Brain microvascular endothelial cell (primary cell): Measurements from ENCODE around the gene CCDC15.

Source experiments
- DNase-seq: peaks from one replicate; pipeline ENCODE4 v3.0.0-alpha.2; 2020
- H3K27ac ChIP-seq: fragments of 250-450 bp; sonication (Bioruptor Pico); 2 replicates; pipeline ENCODE4 v1.5.1; 2020; ENCODE audit warnings: mild to moderate bottlenecking, moderate library complexity
- H3K27me3 ChIP-seq: fragments of 250-450 bp; sonication (Bioruptor Pico); replicated peaks from 2 replicates; pipeline ENCODE4 v1.5.1; 2020; ENCODE audit warnings: mild to moderate bottlenecking
- H3K36me3 ChIP-seq: fragments of 250-450 bp; sonication (Bioruptor Pico); replicated peaks from 2 replicates; pipeline ENCODE4 v1.5.1; 2020; ENCODE audit warnings: mild to moderate bottlenecking
- H3K4me3 ChIP-seq: 2 replicates; pipeline ENCODE4 v1.5.1; 2011; ENCODE audit warnings: low read depth, mild to moderate bottlenecking, control low read depth, low read length, moderate library complexity
- in situ Hi-C: cut with HindIII; loops from 2 replicates; pipeline ENCODE4 v1.10.0; 2017; ENCODE audit warnings: low sequenced_read_pairs, low pct_ligation_motif_present
- TF ChIP-seq, protein P1 (sequence below): IDR thresholded peaks from 2 replicates; pipeline ENCODE4 v1.5.1; 2011; ENCODE audit warnings: low read depth, mild to moderate bottlenecking, moderate library complexity, low read length, control low read depth, inconsistent platforms; ENCODE audit errors: missing control alignments

Gene CCDC15

DNA sequence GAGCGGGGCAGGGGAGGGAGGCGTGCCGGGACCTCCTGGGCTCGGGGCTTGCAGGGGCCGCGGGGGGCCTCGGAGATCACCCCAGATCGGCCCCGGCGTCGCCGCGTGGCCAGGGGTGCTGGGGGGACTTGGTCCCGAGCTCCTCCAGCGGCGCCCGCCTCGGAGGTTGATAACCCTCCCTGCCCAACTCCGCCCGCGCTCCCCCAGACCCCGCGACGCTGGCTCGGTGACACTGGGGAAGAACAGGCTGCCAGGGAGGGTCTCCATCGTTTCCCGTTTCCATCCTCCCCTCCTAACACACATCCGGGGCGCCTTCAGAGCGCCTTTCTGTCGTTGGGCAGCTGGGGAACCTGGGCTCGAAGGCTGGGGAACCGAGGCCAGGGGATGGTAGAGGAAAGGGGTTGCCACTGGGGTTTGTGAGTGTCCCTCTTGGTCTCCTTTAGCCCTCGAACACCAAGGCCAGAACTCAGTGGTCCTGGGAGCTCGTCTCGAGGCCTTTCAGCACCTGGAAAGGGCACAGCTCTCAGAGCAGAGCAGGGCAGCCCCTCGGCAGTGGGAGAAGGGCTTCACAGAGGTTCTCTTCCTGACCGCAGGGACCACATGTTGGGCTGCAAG is 109.5 kb downstream of the CCDC15 start:
- no peak overlapping the region for H3K27ac ChIP-seq
- peak overlapping the region; percentile 76 for H3K4me3 ChIP-seq
- H3K36me3 ChIP-seq: no peaks in the 10 kb centered on the region
- TF ChIP-seq, protein P1, sequence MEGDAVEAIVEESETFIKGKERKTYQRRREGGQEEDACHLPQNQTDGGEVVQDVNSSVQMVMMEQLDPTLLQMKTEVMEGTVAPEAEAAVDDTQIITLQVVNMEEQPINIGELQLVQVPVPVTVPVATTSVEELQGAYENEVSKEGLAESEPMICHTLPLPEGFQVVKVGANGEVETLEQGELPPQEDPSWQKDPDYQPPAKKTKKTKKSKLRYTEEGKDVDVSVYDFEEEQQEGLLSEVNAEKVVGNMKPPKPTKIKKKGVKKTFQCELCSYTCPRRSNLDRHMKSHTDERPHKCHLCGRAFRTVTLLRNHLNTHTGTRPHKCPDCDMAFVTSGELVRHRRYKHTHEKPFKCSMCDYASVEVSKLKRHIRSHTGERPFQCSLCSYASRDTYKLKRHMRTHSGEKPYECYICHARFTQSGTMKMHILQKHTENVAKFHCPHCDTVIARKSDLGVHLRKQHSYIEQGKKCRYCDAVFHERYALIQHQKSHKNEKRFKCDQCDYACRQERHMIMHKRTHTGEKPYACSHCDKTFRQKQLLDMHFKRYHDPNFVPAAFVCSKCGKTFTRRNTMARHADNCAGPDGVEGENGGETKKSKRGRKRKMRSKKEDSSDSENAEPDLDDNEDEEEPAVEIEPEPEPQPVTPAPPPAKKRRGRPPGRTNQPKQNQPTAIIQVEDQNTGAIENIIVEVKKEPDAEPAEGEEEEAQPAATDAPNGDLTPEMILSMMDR: no peak
- DNase-seq: no peak
- in situ Hi-C loops: no loop called here
- H3K27me3 ChIP-seq: no peaks in the 10 kb centered on the region

DNA sequence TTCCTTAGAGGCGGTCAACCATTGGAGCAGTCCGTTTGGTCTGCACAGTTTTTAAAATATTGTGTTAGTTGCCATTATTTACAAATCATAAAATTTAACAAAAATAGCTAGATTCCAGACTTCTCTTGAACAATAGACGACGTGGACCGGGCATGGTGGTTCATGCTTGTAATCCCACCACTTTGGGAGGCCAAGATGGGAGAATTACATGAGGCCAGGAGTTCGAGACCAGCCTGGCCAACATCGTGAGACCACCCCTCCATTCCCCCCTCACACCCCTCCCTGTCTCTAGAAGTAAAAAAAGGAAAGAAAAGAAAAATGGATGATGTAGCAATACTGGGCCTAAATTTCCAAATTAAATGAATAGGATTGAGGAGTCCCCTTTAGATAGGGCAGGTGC is 110.1 kb downstream of the CCDC15 start:
- TF ChIP-seq, protein P1: no peak
- H3K27me3 ChIP-seq: no peaks in the 10 kb centered on the region
- H3K4me3 ChIP-seq: peak overlapping the region; percentile 76
- no peaks in the 10 kb centered on the region for H3K36me3 ChIP-seq
- in situ Hi-C loops: no loop called here
- no peak overlapping the region for H3K27ac ChIP-seq
- no peak for DNase-seq

DNA sequence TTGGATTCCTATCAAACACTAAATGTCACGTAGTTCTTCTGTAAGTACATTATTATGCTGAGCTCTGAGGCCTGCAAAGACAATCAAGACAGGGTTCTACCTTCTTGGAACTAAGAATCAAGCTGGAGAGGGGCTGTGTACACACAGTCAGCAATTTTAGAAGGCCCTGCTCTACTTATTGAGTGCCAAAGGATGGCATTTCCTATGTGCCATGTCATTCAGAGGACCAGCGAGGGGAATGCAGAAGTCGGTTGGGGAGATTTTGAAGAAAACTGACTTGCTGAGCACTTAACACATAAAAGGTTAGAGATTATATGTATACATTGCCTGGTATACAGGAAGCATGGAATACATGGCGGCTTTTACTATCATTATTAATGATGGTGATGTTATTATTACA is 114.4 kb downstream of the CCDC15 start:
- DNase-seq: no peak
- H3K27me3 ChIP-seq: no peaks in the 10 kb centered on the region
- in situ Hi-C loops: no loop called here
- TF ChIP-seq, protein P1: no peak
- no peak overlapping the region for H3K27ac ChIP-seq
- H3K4me3 ChIP-seq: no peak overlapping the region
- H3K36me3 ChIP-seq: no peaks in the 10 kb centered on the region

DNA sequence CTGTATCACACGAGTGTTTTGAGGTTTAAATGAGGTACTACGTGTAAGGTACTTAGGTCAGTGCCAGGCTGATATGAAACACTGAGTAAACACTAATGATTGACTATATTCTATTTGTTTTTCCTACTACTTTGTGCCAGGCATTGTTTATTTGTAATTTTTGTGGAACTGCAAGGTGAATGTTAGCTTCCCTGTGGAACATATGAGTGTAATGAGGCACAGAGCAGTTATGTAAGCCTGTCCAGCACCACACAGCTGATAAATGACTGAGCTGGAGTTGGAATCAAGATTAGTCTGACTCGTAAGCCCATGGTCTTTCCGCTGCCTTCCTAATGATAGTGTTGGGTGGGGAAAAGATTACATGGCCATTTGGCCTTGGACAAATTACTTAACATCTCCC is 115.0 kb downstream of the CCDC15 start:
- Histone ChIP-seq H3K36me3 (no peaks in the 10 kb centered on the region), H3K27ac (no peak overlapping the region), H3K27me3 (no peaks in the 10 kb centered on the region), H3K4me3 (no peak overlapping the region)
- DNase-seq: no peak
- in situ Hi-C loops: no loop called here
- TF ChIP-seq, protein P1: no peak

DNA sequence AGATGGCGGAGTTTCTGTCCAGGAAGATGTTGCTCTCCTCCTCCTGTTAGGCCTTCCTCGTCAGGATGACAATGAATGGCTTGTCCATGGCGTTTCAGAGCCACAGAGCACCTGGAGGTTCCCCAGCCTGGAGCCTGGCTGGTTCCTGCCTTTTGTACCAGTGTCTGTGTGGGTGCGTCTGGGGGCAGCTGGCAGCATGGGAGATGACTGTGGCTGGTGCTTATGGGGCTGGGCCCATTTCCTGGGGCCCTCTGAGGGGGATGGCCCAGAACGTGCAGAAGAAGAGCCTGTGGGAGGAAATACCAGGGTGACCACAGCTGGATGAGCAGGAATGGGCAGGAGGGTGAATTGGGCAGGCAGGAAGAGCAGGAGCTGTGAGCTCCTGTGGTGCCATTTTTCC is 115.8 kb downstream of the CCDC15 start:
- TF ChIP-seq, protein P1: no peak
- DNase-seq: no peak
- Histone ChIP-seq H3K4me3 (no peak overlapping the region), H3K36me3 (no peaks in the 10 kb centered on the region), H3K27ac (no peak overlapping the region), H3K27me3 (no peaks in the 10 kb centered on the region)
- in situ Hi-C loops: no loop called here

DNA sequence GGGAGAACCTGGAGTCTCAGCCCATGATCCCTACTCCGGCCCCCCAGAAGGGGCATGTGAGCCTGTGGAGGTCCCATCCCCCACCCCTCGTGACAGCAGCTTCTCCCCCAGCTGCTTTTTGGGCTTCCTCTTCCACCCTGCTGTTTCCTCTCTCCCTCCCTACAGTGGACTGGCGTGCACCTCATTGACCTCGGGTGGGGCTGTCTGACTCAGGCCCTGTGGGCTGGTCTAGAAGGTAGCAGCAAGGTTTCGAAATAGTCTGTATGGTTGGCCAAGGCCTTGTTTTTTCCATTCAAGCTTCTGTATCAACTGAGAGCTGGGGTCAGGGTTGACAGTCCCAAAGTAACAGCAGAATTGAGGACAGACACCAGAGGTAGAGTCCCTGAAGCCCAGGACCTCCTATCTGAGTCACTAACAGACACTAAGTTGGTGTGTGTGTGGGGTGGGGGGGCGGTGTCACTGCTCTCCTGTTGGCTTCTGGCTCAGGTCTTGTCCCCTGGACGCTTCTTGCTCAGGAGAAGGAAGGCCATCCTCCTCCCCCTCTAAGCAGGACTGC is 116.8 kb downstream of the CCDC15 start:
- H3K27ac ChIP-seq: no peak overlapping the region
- no peaks in the 10 kb centered on the region for H3K27me3 ChIP-seq
- TF ChIP-seq, protein P1: no peak
- H3K4me3 ChIP-seq: no peak overlapping the region
- DNase-seq: peak; percentile 19
- H3K36me3 ChIP-seq: no peaks in the 10 kb centered on the region
- in situ Hi-C loops: no loop called here
